Prostate gland (tissue), 2 donors: ENCODE measurements around the gene FASLG. TPM values are rescaled to one million over a fixed set of nuclear protein-coding genes. Genes with fewer than 3 reads are reported as not detected.

Experiments
- DNase-seq: peaks from one replicate; pipeline ENCODE4 v3.0.0-alpha.2; 2019; ENCODE audit warnings: low spot score
- H3K27ac ChIP-seq, 2 donors: fragments of 200-600 bp; sonication (generic); 2 replicates each; pipeline ENCODE4 v1.5.1; 2017 to 2019
- H3K27me3 ChIP-seq: fragments of 200-600 bp; sonication (generic); replicated peaks from 2 replicates; pipeline ENCODE4 v1.5.1; 2019; ENCODE audit not compliant: insufficient read depth
- H3K36me3 ChIP-seq, 2 donors: fragments of 200-600 bp; sonication (generic); 1 replicate in 1 of 2; 2 replicates in 1 of 2; pipeline versions ENCODE4 v1.5.1 to v1.8.1; 2017 to 2019
- H3K4me1 ChIP-seq: fragments of 200-600 bp; sonication (generic); replicated peaks from 2 replicates; pipeline ENCODE4 v1.5.1; 2019
- H3K4me3 ChIP-seq, 2 donors: fragments of 200-600 bp; sonication (generic); 2 replicates each; pipeline ENCODE4 v1.5.1; 2017 to 2019
- H3K9me3 ChIP-seq: fragments of 200-600 bp; sonication (generic); 2 replicates; pipeline ENCODE4 v1.5.1; 2017
- CTCF ChIP-seq, 4 experiments: fragments of 200-600 bp in 2 of 4; fragments of 450-650 bp in 2 of 4; sonication (generic) in 2 of 4; IDR thresholded peaks; 1 replicate in 3 of 4; 2 replicates in 1 of 4; pipeline ENCODE4 v1.5.1; 2016 to 2019; ENCODE audit warnings: antibody characterized with exemption in 4 of 4, mild to moderate bottlenecking in 2 of 4, moderate library complexity in 2 of 4
- POLR2A ChIP-seq: fragments of 450-650 bp; IDR thresholded peaks from one replicate; pipeline ENCODE4 v1.6.1; 2016; ENCODE audit warnings: antibody characterized with exemption, mild to moderate bottlenecking
- POLR2AphosphoS5 ChIP-seq: sonication (generic); formaldehyde crosslinking; IDR thresholded peaks from one replicate; pipeline ENCODE4 v1.6.1; 2017; ENCODE audit warnings: antibody characterized with exemption
- WGBS: methylation state at CpG from one replicate; pipeline ENCODE4 v1.1.5; 2018; 5-methylcytosine and 5-hydroxymethylcytosine counted together
- intact Hi-C: fragments of 100-400 bp; cut with DNase I; formaldehyde crosslinking; loops from one replicate; pipeline ENCODE4 v1.14.2; 2022
- total RNA-seq, 2 donors: library from RNA; depleted of rRNA; stranded (reverse); fragments of >200 nt; gene quantifications; one replicate each; pipeline ENCODE4 v1.1.0, GENCODE V29; 2016

Gene FASLG
- total RNA-seq, 2 donors from 2014 or later, result not detected

GRCh38 chr1:172674831-172675613, 16.1 kb downstream of the FASLG start:
- WGBS, result 14% methylated on average over 4 of the region's 4 CpGs
- Histone ChIP-seq H3K9me3 (no peaks in the 10 kb centered on the region), H3K27ac (no peak overlapping the region), H3K27me3 (no peaks in the 10 kb centered on the region), H3K36me3 (no peaks in the 10 kb centered on the region), H3K4me1 (no peaks in the 10 kb centered on the region), H3K4me3 (no peak overlapping the region)
- TF ChIP-seq POLR2A (no peak), CTCF (IDR thresholded peaks at IDR 0.05) (no peak), POLR2AphosphoS5 (no peak)
- intact Hi-C loops, result no loop called here
- no peak for DNase-seq

- 35% methylated on average over 6 of the region's 6 CpGs for WGBS
- TF ChIP-seq CTCF (IDR thresholded peaks at IDR 0.05) (no peak), POLR2A (no peak), POLR2AphosphoS5 (no peak)
Observed at GRCh38 chr1:172679000-172679772, 20.3 kb downstream of the FASLG start.

GRCh38 chr1:172680244-172680643, 21.3 kb downstream of the FASLG start:
- Histone ChIP-seq H3K36me3 (no peaks in the 10 kb centered on the region), H3K4me1 (no peaks in the 10 kb centered on the region), H3K27me3 (no peaks in the 10 kb centered on the region), H3K4me3 (no peak overlapping the region), H3K9me3 (no peaks in the 10 kb centered on the region), H3K27ac (no peak overlapping the region)
- TF ChIP-seq CTCF (IDR thresholded peaks at IDR 0.05) (no peak), POLR2A (no peak), POLR2AphosphoS5 (no peak)
- intact Hi-C loops, result no loop called here
- DNase-seq, result no peak

More at GRCh38 chr1:172679000-172679772, 20.3 kb downstream of the FASLG start:
- H3K9me3 ChIP-seq, result no peaks in the 10 kb centered on the region
- H3K27ac ChIP-seq, result no peak overlapping the region
- no peaks in the 10 kb centered on the region for H3K4me1 ChIP-seq
- H3K27me3 ChIP-seq, result no peaks in the 10 kb centered on the region
- H3K36me3 ChIP-seq, result no peaks in the 10 kb centered on the region
- intact Hi-C loops, result no loop called here
- DNase-seq, result no peak
- H3K4me3 ChIP-seq, result no peak overlapping the region

- no peaks in the 10 kb centered on the region for H3K27me3 ChIP-seq
- no peaks in the 10 kb centered on the region for H3K9me3 ChIP-seq
- TF ChIP-seq CTCF (IDR thresholded peaks at IDR 0.05), result no peak
- no peak for TF ChIP-seq POLR2A
- no peak for TF ChIP-seq POLR2AphosphoS5
- H3K27ac ChIP-seq, result no peak overlapping the region
- H3K4me3 ChIP-seq, result no peak overlapping the region
- intact Hi-C loops, result no loop called here
- H3K4me1 ChIP-seq, result no peaks in the 10 kb centered on the region
- 74% methylated on average over 2 of the region's 2 CpGs for WGBS
- DNase-seq, result no peak
- no peaks in the 10 kb centered on the region for H3K36me3 ChIP-seq
Observed at GRCh38 chr1:172680733-172681275, 21.9 kb downstream of the FASLG start.
